Measurements from ENCODE around the gene WASHC4. TPM values are rescaled to one million over a fixed set of nuclear protein-coding genes. Genes with fewer than 3 reads are reported as not detected.

Gene WASHC4
- total RNA-seq, 2 donors from 2014 or later: 27.2 to 40.9 TPM

GRCh38 chr12:105120551-105120950 lies 13.0 kb downstream of the WASHC4 start:
- TF ChIP-seq CTCF (IDR thresholded peaks at IDR 0.05): no peak
- Histone ChIP-seq H3K4me3 (no peak overlapping the region), H3K36me3 (peaks cover 32% of the 10 kb centered on the region), H3K9ac (ENCODE audit: low read depth in 2 of 2, low read length in 2 of 2) (no peak overlapping the region), H3K27ac (no peak overlapping the region), H3K9me3 (no peaks in the 10 kb centered on the region), H3K27me3 (no peaks in the 10 kb centered on the region), H3K4me1 (no peaks in the 10 kb centered on the region)
- intact Hi-C loops (cut with DNase I): no loop called here
- DNase-seq: no peak

GRCh38 chr12:105138248-105138647 lies 30.7 kb downstream of the WASHC4 start:
- intact Hi-C loops (cut with DNase I): no loop called here
- Histone ChIP-seq H3K27ac (no peak overlapping the region), H3K4me1 (no peaks in the 10 kb centered on the region), H3K36me3 (peaks cover 7% of the 10 kb centered on the region), H3K9ac (ENCODE audit: low read depth in 2 of 2, low read length in 2 of 2) (no peak overlapping the region), H3K9me3 (no peaks in the 10 kb centered on the region), H3K27me3 (no peaks in the 10 kb centered on the region), H3K4me3 (no peak overlapping the region)
- no peak for DNase-seq
- TF ChIP-seq CTCF (IDR thresholded peaks at IDR 0.05): no peak

GRCh38 chr12:105141320-105141922 lies 33.9 kb downstream of the WASHC4 start:
- no peak overlapping the region for H3K27ac ChIP-seq
- intact Hi-C loops (cut with DNase I): no loop called here
- no peaks in the 10 kb centered on the region for H3K27me3 ChIP-seq
- no peak for DNase-seq
- no peaks in the 10 kb centered on the region for H3K4me1 ChIP-seq
- no peaks in the 10 kb centered on the region for H3K9me3 ChIP-seq
- H3K4me3 ChIP-seq: no peak overlapping the region
- TF ChIP-seq CTCF (IDR thresholded peaks at IDR 0.05): no peak
- no peak overlapping the region for H3K9ac ChIP-seq (ENCODE audit: low read depth in 2 of 2, low read length in 2 of 2)
- peaks cover 7% of the 10 kb centered on the region for H3K36me3 ChIP-seq

- H3K27ac ChIP-seq: no peak overlapping the region
- no peak for TF ChIP-seq CTCF (IDR thresholded peaks at IDR 0.05)
- H3K36me3 ChIP-seq: peaks cover 14% of the 10 kb centered on the region
- no peaks in the 10 kb centered on the region for H3K4me1 ChIP-seq
- DNase-seq: no peak
- no peaks in the 10 kb centered on the region for H3K27me3 ChIP-seq
- intact Hi-C loops (cut with DNase I): no loop called here
- no peak overlapping the region for H3K4me3 ChIP-seq
- no peaks in the 10 kb centered on the region for H3K9me3 ChIP-seq
- no peak overlapping the region for H3K9ac ChIP-seq (ENCODE audit: low read depth in 2 of 2, low read length in 2 of 2)
Observed at GRCh38 chr12:105142259-105142658, 34.7 kb downstream of the WASHC4 start.

- H3K27ac ChIP-seq: no peak overlapping the region
- H3K4me3 ChIP-seq: no peak overlapping the region
- no peaks in the 10 kb centered on the region for H3K4me1 ChIP-seq
- H3K9me3 ChIP-seq: no peaks in the 10 kb centered on the region
- no peak for TF ChIP-seq CTCF (IDR thresholded peaks at IDR 0.05)
- intact Hi-C loops (cut with DNase I): loop anchor here (5.0 kb wide), 1 partner anchor 39 kb away; no protein-coding TSS in a partner anchor
- no peaks in the 10 kb centered on the region for H3K27me3 ChIP-seq
- H3K36me3 ChIP-seq: no peaks in the 10 kb centered on the region
- no peak overlapping the region for H3K9ac ChIP-seq (ENCODE audit: low read depth in 2 of 2, low read length in 2 of 2)
- DNase-seq: no peak
Observed at GRCh38 chr12:105156260-105156659, 48.7 kb downstream of the WASHC4 start.

All from colonic mucosa (tissue), 4 donors.